PC-9 (cell line): ENCODE measurements around the gene FXYD6. TPM values are rescaled to one million over a fixed set of nuclear protein-coding genes. Genes with fewer than 3 reads are reported as not detected.

Source experiments
- BruUV-seq: library from RNA; stranded (reverse); fragments of 400-500 nt; replicated peaks from 2 replicates; lab custom pipeline; 2021; lab: Mats Ljungman, UMichigan
- CTCF ChIA-PET: fragments of 300-600 bp; sonication (Branson Sonifier 250); formaldehyde crosslinking; loops from one replicate; lab custom pipeline; 2022; ENCODE audit warnings: antibody characterized with exemption; lab: Charles Lee
- POLR2A ChIA-PET: fragments of 300-600 bp; sonication (Branson Sonifier 250); formaldehyde crosslinking; loops from one replicate; lab custom pipeline; 2022; ENCODE audit warnings: antibody characterized with exemption; ENCODE audit not compliant: unreplicated experiment; lab: Charles Lee
- DNase-seq, 2 experiments: peaks; one replicate each; pipeline versions ENCODE4 v3.0.0 to v3.0.0-alpha.2; 2015 to 2022; ENCODE audit warnings: mixed read lengths in 1 of 2
- H2AFZ ChIP-seq: fragments of 200-600 bp; sonication (generic); 2 replicates; pipeline ENCODE4 v1.8.1; 2017; ENCODE audit warnings: antibody characterized with exemption
- H3F3A ChIP-seq: fragments of 200-600 bp; sonication (generic); 2 replicates; pipeline ENCODE4 v1.8.1; 2017; ENCODE audit warnings: antibody characterized with exemption, mild to moderate bottlenecking, low read depth; ENCODE audit not compliant: insufficient read depth
- H3K27ac ChIP-seq: fragments of 200-600 bp; sonication (generic); 2 replicates; pipeline ENCODE4 v1.6.1; 2016; ENCODE audit warnings: mixed run types
- H3K27me3 ChIP-seq: fragments of 200-600 bp; sonication (generic); 2 replicates; pipeline ENCODE4 v1.6.1; 2016; ENCODE audit warnings: low read depth, mixed run types; ENCODE audit not compliant: insufficient read depth
- H3K36me3 ChIP-seq: fragments of 200-600 bp; sonication (generic); 2 replicates; pipeline ENCODE4 v1.6.1; 2016; ENCODE audit warnings: low read depth, mixed run types
- H3K4me1 ChIP-seq: fragments of 200-600 bp; sonication (generic); replicated peaks from 2 replicates; pipeline ENCODE4 v1.6.1; 2016; ENCODE audit warnings: mixed run types; ENCODE audit not compliant: insufficient read depth
- H3K4me2 ChIP-seq: fragments of 200-600 bp; sonication (generic); 2 replicates; pipeline ENCODE4 v1.6.1; 2017; ENCODE audit warnings: mixed run types
- H3K4me3 ChIP-seq: fragments of 200-600 bp; sonication (generic); 2 replicates; pipeline ENCODE4 v1.6.1; 2016; ENCODE audit warnings: mixed run types
- H3K79me2 ChIP-seq: fragments of 200-600 bp; sonication (generic); 2 replicates; pipeline ENCODE4 v1.6.1; 2017; ENCODE audit warnings: low read depth, mixed run types
- H3K9me2 ChIP-seq: fragments of 200-600 bp; sonication (generic); 2 replicates; pipeline ENCODE4 v1.8.1; 2017; ENCODE audit warnings: mild to moderate bottlenecking; ENCODE audit not compliant: insufficient read depth
- H3K9me3 ChIP-seq: fragments of 200-600 bp; sonication (generic); 2 replicates; pipeline ENCODE4 v1.8.1; 2016; ENCODE audit warnings: low read depth; ENCODE audit not compliant: insufficient read depth
- H4K20me1 ChIP-seq: fragments of 200-600 bp; sonication (generic); 2 replicates; pipeline ENCODE4 v1.8.1; 2017; ENCODE audit not compliant: insufficient read depth
- CTCF ChIP-seq: fragments of 200-600 bp; sonication (generic); conservative IDR thresholded peaks from 2 replicates; pipeline ENCODE4 v1.6.1; 2017; ENCODE audit warnings: mixed run types, antibody characterized with exemption, mild to moderate bottlenecking, moderate library complexity
- EZH2 ChIP-seq: fragments of 200-600 bp; sonication (generic); IDR thresholded peaks from 2 replicates; pipeline ENCODE4 v1.8.0; 2017; ENCODE audit warnings: antibody characterized with exemption, low read depth
- intact Hi-C: fragments of 100-400 bp; cut with micrococcal nuclease; formaldehyde crosslinking; loops from one replicate; pipeline ENCODE4 v1.10.0; 2022; ENCODE audit not compliant: unreplicated experiment
- total RNA-seq: library from RNA; stranded (reverse); gene quantifications from 2 replicates; pipeline ENCODE4 v1.2.3, GENCODE V29; 2021

Gene FXYD6
- total RNA-seq, 1 experiment from 2014 or later = 0.20 TPM

DNA sequence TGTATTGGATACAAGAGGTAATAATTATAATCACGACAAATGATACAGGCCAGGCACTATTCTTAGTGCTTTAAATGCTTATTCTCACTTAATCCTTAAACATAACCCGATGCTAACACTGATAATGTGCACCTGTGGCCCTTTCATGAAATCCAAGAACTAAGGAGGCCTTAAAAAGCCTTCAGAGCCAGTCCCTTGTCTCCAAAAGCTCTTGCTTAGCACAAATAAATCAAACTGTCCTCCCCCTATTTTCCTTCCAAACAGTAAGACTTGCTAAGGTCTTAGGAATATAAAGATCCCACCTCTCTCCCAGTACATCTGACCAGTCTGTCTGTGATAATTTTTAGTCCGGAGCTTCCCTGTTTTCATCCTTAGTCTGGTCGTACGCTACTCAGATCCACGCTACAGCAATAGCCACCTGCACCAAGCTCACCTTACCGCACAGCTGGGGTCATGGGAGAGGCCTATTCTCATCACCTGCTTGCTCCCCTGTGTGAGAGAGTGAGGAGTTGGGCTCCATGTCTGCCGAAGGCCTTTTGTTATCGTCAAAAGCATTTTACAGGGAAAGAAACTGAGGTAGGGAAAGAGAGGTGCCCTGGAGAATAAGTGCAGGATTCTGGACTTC, 16.9 kb downstream of the FXYD6 start:
- H4K20me1 ChIP-seq = no peaks in the 10 kb centered on the region
- H3K27me3 ChIP-seq = peaks cover 73% of the 10 kb centered on the region
- BruUV-seq = no TSS peak
- POLR2A ChIA-PET = interaction anchor here (0.7 kb wide), 1 partner anchor 500 kb away, joined by 4 read pairs; the partner anchor contains the start of gene UBE4A
- no peaks in the 10 kb centered on the region for H3K9me2 ChIP-seq
- CTCF ChIA-PET = no interaction called here
- H3K36me3 ChIP-seq = no peaks in the 10 kb centered on the region
- no peaks in the 10 kb centered on the region for H3F3A ChIP-seq
- no peaks in the 10 kb centered on the region for H3K4me1 ChIP-seq
- no peak for DNase-seq
- no peak overlapping the region for H3K27ac ChIP-seq
- no peak overlapping the region for H3K4me2 ChIP-seq
- TF ChIP-seq CTCF = no peak
- TF ChIP-seq EZH2 = no peak
- no peaks in the 10 kb centered on the region for H3K79me2 ChIP-seq
- intact Hi-C loops = no loop called here
- H3K9me3 ChIP-seq = no peaks in the 10 kb centered on the region
- H3K4me3 ChIP-seq = no peak overlapping the region
- no peak overlapping the region for H2AFZ ChIP-seq

GRCh38 chr11:117859061-117859460, 17.4 kb downstream of the FXYD6 start:
- no peak for DNase-seq
- intact Hi-C loops = no loop called here
- Histone ChIP-seq H3K4me2 (no peak overlapping the region), H3K4me1 (no peaks in the 10 kb centered on the region), H3K36me3 (no peaks in the 10 kb centered on the region), H3K9me2 (no peaks in the 10 kb centered on the region), H3F3A (no peaks in the 10 kb centered on the region), H3K27ac (no peak overlapping the region), H3K9me3 (no peaks in the 10 kb centered on the region), H2AFZ (no peak overlapping the region), H4K20me1 (no peaks in the 10 kb centered on the region), H3K27me3 (peaks cover 73% of the 10 kb centered on the region), H3K4me3 (no peak overlapping the region), H3K79me2 (no peaks in the 10 kb centered on the region)
- no peak for TF ChIP-seq CTCF
- BruUV-seq = no TSS peak
- ChIA-PET CTCF (no interaction called here), POLR2A (no interaction called here)

DNA sequence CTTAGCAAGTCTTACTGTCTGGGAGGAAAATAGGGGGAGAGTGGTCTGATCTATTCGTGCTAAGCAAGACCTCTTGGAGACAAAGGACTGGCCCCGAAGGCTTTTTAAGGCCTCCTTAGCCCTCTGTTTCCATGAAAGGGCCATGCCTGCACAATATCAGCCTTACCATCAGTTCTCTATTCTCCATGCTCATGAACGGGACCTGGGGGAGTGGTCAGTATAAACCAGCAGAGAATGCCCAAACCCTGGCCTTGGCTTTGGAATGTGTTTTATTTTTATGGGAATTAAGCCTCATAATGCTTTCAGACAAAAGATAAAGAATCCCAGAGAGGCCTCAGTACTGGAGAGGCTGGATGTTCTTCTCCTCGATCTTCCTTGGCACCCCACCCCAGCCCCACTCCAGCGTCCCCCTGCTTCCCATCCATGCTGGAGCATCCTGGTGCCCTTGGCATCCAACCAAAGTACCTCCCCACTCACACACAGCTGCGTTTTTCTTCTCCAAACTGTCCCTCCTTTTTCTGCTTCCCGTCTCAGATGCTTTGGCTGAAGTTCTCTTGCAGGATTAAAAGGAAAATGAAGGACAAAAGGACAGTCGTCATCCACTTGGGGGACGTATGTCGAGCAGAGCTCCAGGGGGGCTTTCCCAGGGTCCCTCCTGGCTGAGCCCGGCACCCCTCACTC, 18.6 kb downstream of the FXYD6 start:
- H3K4me2 ChIP-seq = no peak overlapping the region
- no peak overlapping the region for H3K4me3 ChIP-seq
- CTCF ChIA-PET = no interaction called here
- POLR2A ChIA-PET = no interaction called here
- BruUV-seq = no TSS peak
- no peaks in the 10 kb centered on the region for H3K4me1 ChIP-seq
- no peak overlapping the region for H3K27ac ChIP-seq
- no peaks in the 10 kb centered on the region for H3F3A ChIP-seq
- no peaks in the 10 kb centered on the region for H3K79me2 ChIP-seq
- intact Hi-C loops = no loop called here
- no peaks in the 10 kb centered on the region for H3K9me2 ChIP-seq
- H4K20me1 ChIP-seq = no peaks in the 10 kb centered on the region
- H3K36me3 ChIP-seq = no peaks in the 10 kb centered on the region
- H3K9me3 ChIP-seq = no peaks in the 10 kb centered on the region
- H2AFZ ChIP-seq = no peak overlapping the region
- DNase-seq = no peak
- no peak for TF ChIP-seq CTCF
- no peak for TF ChIP-seq EZH2
- H3K27me3 ChIP-seq = peaks cover 74% of the 10 kb centered on the region
